ENCODE results near the gene TNS2.

- no peak for TF ChIP-seq CTCF (IDR thresholded peaks at IDR 0.05)
- peak; percentile 36 to 56 for TF ChIP-seq POLR2A (IDR thresholded peaks at IDR 0.05)
These were observed 43.7 kb upstream of the TNS2 start, which contains the start of gene EIF4B for GRCh38 chr12:53005986-53006809.

Measured in Peyer's patch (tissue), 4 donors.